Smooth muscle cell of the brain vasculature (primary cell): ENCODE data around the gene GFOD1.

Experiments
- DNase-seq: peaks from one replicate; pipeline ENCODE4 v3.0.0-alpha.2; 2012; ENCODE audit warnings: low read depth, low spot score

Gene GFOD1, protein sequence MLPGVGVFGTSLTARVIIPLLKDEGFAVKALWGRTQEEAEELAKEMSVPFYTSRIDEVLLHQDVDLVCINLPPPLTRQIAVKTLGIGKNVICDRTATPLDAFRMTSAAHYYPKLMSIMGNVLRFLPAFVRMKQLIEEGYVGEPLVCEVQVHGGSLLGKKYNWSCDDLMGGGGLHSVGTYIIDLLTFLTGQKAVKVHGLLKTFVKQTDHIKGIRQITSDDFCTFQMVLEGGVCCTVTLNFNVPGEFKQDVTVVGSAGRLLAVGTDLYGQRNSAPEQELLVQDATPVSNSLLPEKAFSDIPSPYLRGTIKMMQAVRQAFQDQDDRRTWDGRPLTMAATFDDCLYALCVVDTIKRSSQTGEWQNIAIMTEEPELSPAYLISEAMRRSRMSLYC

GRCh38 chr6:13487122-13488014, at the start of gene GFOD1:
GFOD1 (minus strand) TSS chr6:13487600; CDS start chr6:13486890, 710 bp downstream.
- no peak for DNase-seq

- DNase-seq = no peak
Measured at GRCh38 chr6:13536796-13537526, 49.6 kb upstream of the GFOD1 start.

DNA sequence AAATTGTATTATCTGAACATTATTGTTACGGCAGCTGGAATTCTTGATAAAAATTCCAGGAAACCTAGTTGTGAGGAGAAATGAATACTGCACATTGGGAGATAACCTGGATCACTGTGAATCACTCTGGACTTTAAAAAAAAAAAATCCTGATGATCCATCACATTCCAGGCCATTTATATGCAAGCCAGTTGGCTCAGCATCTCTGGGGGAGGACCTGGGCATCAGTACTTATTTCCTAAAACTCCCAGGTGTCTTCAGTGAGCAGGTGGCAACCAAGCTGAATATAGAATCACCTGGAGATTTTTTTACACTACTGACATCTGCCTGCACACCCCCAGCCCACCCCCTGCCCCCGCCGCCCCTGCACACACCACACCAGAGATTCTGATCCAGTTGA, 47.9 kb upstream of the GFOD1 start:
- DNase-seq = no peak

DNA sequence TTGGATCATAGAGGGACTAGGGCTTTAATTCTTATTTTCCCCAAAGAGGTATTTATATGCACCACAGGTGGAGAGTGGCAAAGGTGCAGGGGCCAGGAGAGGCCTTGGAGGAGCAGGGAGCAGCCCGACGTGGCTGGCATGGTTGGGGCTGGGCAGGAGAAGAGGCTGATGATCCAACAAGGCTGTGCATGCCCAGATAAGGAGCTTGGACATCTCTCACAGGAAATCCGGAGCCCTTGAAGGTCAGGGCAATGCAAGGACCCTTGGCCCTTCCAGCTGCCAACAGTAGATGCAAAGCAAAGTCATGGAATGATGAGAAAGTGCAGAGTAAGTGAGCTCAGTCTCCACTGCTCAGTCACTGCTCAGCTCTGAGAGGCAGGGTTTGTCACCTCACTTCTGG, 47.1 kb upstream of the GFOD1 start:
- DNase-seq = no peak

DNA sequence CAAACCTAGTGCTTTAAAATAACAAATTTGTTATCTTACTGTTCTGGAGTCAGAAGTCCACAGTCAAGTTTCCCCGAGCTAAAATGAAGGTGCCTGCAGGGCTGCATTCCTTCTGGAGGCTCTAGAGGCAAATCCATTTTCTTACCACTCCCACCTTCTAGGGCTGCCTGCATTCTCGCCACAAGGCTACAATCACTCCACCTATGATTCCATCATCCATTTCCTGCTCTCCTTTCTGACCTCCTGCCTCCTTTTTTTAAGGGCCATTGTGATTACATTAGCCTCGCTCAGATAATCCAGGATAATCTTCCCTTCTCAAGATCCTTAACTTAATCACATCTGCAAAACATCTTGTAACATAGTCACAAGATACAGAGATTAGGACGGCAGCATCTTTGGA, 44.6 kb upstream of the GFOD1 start:
- DNase-seq = no peak

DNA sequence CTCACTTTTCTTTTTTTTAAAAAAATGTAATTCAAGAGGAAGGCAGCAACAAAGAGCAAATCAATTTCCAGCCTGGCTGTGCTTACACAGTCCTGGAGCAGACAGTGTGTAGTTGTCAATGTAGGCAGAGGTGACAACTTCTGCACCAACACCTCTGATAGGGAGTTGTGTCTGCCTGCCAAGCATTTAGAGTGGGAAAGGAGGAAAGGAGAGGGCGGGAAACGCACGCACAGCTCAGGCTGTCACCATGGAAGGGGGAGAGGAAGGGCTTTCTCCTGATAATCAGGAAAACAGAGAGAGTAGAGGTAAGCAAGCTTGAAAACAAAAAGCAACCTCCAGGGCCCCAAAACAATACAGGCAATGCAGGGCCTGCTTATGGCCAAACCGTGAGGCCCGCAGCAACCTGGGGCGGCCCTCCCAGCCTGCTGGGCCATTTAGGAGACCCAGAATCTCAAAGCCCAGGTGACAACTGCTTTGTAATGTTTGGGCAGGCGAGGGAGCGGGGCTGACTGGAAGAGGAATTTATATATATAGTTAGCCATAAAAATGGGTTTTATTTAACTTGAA, 41.5 kb upstream of the GFOD1 start:
- no peak for DNase-seq

DNA sequence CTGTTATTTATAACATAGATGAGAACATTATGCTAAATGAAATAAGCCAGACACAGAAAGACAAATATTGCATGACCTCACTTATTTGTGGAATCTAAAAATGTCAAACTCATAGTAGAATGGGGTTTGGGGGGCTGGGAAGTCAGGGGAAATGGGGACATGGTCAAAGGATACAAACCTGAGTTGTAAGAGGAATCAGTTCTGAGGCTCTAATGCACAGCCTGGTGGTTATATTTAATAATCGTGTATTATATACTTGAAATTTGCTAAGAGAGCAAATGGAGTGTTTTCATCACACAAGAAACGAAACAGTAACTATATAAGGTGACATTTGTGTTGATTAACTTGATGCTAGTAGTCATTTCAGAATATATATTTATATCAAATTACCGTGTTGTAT, 40.8 kb upstream of the GFOD1 start:
- no peak for DNase-seq

GRCh38 chr6:13527671-13528056, 40.3 kb upstream of the GFOD1 start:
- DNase-seq = no peak

DNA sequence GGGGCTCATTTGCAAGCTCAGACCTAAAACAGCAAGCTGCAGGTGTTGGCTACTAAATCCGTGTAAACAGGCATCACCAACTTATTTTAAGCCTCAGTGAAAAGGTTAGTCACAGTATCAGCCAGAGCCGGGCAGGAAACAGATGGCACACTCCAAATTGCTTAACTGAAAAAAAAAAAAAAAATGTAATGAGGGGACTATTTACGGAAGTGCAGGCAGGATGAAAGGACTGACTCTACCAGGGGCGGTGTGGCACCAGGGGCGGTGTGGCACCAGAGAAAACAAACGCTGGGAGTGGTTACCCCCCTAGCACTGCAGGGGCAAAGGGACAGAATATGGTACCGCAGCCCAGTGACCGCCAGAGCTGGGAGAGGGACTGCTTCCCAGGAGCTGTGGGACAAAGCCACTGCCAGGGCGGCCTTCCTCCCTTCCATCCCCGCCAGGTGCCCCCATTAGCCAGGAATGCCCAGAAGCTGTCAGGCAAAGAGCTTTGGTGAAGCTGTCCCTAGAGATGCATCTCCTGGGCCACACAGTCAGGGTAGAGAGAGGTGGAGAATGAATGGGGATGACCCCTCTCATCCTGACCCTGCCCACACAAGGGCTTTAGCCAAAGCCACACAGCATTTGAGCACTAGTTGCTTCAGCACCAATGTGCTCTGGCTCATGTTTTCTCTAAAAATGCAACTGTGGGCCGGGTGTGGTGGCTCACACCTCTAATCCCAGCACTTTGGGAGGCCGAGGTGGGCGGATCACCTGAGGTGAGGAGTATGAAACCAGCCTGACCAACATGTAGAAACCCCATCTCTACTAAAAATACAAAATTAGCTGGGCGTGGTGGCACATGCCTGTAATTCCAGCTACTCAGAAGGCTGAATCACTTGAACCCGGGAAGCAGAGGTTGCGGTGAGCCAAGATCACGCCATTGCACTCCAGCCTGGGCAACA, 39.6 kb upstream of the GFOD1 start:
- no peak for DNase-seq

DNA sequence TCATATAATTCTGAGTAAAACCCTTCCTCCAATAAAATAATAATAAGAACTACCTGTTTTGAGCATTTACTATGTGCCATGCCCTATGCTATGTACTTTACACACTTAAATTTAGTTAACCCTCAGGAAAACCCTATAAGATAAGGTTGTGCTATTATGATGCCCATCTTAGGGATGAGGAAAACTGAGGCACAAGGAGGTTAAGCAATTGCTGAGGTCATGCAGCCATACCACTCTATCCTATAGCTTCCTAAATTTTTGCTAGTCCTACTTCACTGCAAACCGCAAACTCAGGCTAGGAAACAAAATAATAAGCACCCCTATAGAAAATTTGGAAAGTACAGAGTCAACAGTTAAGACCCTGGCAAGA, 38.9 kb upstream of the GFOD1 start:
- DNase-seq = no peak

GRCh38 chr6:13524801-13525508, 37.6 kb upstream of the GFOD1 start:
- DNase-seq = no peak

GRCh38 chr6:13523826-13524622, 36.6 kb upstream of the GFOD1 start:
- DNase-seq = no peak

- DNase-seq = no peak
Measured at GRCh38 chr6:13522656-13523055, 35.3 kb upstream of the GFOD1 start.

GRCh38 chr6:13519839-13520238, 32.4 kb upstream of the GFOD1 start:
- DNase-seq = no peak

DNA sequence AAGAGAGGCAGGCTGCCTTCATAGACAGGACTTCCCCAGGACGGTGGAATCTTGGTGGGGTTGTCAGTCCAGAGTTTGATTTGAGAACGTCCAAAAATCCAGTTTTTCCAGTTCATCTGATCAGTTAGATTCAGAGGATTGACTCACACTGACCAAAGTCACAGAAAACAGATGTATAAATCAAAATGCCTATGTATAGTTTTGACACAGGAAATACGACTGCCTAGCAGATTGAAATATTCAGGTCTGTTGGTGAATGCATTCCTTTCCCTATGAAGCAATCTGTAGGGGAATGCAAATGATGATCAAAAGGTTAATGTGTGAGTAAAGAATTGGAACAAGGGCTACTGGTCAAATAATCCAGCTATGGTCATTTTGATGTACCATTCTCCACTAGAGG, 29.7 kb upstream of the GFOD1 start:
- no peak for DNase-seq

DNA sequence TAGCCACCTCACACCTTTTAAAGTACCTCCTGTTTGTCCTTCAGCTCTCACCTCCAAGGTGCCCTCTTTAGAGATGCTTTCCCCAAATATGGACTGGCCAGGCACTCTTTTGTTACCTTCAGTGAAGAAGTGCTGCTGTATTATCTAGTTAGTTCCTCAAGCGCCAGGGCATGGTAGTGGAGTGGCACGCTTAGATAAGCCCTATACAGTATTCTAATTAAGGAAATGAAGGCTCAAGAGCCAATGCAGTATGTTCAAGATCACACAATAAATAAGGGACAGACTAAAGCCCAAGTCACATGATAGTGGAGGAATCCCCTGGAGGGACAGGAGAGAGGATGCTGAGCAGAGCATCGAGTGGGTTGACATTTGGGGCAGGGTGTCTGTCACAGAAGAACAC, 28.5 kb upstream of the GFOD1 start:
- no peak for DNase-seq

- DNase-seq = no peak
Measured at GRCh38 chr6:13513626-13514502, 26.5 kb upstream of the GFOD1 start.

DNA sequence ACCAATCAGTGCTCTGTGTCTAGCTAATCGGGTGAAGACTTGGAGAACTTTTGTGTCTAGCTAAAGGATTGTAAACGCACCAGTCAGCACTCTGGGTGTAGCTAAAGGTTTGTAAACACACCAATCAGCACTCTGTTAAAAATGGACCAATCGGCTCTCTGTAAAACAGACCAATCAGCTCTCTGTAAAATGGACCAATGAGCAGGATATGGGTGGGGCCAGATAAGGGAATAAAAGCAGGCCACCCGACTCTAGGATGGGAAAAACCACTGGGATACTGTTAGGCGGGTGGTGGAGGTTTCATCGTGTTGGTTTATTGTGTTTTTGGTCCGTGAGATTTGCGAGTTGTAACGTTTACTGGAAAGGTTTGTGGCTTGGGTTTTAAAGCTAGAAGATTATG, 25.5 kb upstream of the GFOD1 start:
- DNase-seq = no peak
